Measurements from ENCODE around the gene IP6K3. TPM values are rescaled to one million over a fixed set of nuclear protein-coding genes. Genes with fewer than 3 reads are reported as not detected.

The IP6K3 gene
- total RNA-seq, 2 donors from 2014 or later: not detected

DNA sequence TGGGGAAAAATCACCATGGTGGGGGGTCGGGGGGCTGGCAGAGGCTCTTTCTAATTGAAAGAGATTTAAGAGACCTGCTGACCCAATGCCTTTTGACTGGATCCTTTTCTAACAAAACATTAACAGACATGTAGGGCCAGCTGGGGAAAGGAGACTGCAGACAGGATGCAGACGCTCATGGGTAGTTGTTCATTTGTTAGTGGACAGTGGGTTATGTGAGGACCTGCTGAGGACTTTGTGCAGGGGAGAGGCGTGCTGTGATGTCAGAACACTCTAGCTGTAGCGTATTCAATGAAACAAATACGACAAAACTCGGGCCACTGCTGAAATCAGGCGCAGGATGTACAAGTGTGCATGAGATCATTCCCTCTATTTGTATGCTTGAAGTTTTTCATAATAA lies 1.2 kb downstream of the IP6K3 start:
- Mint-ChIP-seq H3K4me3 (no peak overlapping the region), H3K27ac (no peak overlapping the region), H3K36me3 (ENCODE audit: low read depth) (no peaks in the 10 kb centered on the region), H3K27me3 (peaks cover 23% of the 10 kb centered on the region), H3K4me1 (peaks cover 5% of the 10 kb centered on the region), H3K9me3 (no peaks in the 10 kb centered on the region)
- no peak for ATAC-seq (replicated peaks)

DNA sequence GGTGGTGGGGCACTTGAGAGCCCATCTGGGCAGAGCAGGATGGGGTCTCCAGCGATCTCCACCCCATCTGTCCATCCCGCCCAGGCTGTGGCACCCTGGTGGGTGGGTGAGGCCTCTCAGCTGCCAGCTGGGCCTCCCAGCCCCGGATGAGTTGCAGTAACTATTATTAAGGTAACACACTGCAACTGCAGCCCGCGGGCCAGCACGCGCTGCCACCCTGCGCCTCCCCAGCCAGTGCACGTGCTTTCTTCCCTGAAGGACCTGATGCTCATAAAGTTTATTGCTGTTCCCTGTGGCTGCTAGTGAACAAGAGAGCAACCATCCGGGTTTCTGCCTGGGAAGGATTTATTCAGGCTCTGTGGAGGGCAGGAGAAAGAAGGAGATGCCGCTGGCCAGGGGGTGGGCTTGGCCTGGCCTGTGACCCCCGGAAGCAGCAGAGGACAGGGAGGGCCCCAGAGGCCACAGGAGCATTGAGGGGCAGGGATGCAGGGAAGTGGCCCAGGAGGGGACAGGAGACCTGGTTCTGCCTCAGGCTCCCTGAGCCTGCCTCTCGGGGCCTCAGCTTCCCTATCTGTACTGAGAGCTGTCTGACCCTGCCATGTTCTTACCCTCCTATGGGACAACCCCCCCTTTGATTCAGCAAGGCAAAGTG lies 1.7 kb downstream of the IP6K3 start:
- no peak overlapping the region for H3K4me3 Mint-ChIP-seq
- no peak overlapping the region for H3K27ac Mint-ChIP-seq
- H3K36me3 Mint-ChIP-seq (ENCODE audit: low read depth): no peaks in the 10 kb centered on the region
- no peaks in the 10 kb centered on the region for H3K9me3 Mint-ChIP-seq
- peaks cover 22% of the 10 kb centered on the region for H3K27me3 Mint-ChIP-seq
- ATAC-seq (replicated peaks): no peak
- H3K4me1 Mint-ChIP-seq: peaks cover 5% of the 10 kb centered on the region

GRCh38 chr6:33744001-33744848 lies 2.5 kb downstream of the IP6K3 start:
- no peaks in the 10 kb centered on the region for H3K9me3 Mint-ChIP-seq
- H3K4me1 Mint-ChIP-seq: peaks cover 5% of the 10 kb centered on the region
- no peak overlapping the region for H3K27ac Mint-ChIP-seq
- H3K36me3 Mint-ChIP-seq (ENCODE audit: low read depth): no peaks in the 10 kb centered on the region
- peak; percentile 84 for ATAC-seq (replicated peaks)
- H3K27me3 Mint-ChIP-seq: peaks cover 19% of the 10 kb centered on the region
- no peak overlapping the region for H3K4me3 Mint-ChIP-seq

GRCh38 chr6:33742837-33743236 lies 3.9 kb downstream of the IP6K3 start:
- Mint-ChIP-seq H3K27me3 (peaks cover 19% of the 10 kb centered on the region), H3K36me3 (ENCODE audit: low read depth) (no peaks in the 10 kb centered on the region), H3K4me3 (no peak overlapping the region), H3K4me1 (peaks cover 5% of the 10 kb centered on the region), H3K9me3 (no peaks in the 10 kb centered on the region), H3K27ac (no peak overlapping the region)
- no peak for ATAC-seq (replicated peaks)

GRCh38 chr6:33742092-33742491 lies 4.6 kb downstream of the IP6K3 start:
- H3K36me3 Mint-ChIP-seq (ENCODE audit: low read depth): no peaks in the 10 kb centered on the region
- H3K4me3 Mint-ChIP-seq: no peak overlapping the region
- no peak for ATAC-seq (replicated peaks)
- no peaks in the 10 kb centered on the region for H3K9me3 Mint-ChIP-seq
- H3K4me1 Mint-ChIP-seq: peaks cover 5% of the 10 kb centered on the region
- no peak overlapping the region for H3K27ac Mint-ChIP-seq
- H3K27me3 Mint-ChIP-seq: peaks cover 15% of the 10 kb centered on the region

- Mint-ChIP-seq H3K36me3 (ENCODE audit: low read depth) (no peaks in the 10 kb centered on the region), H3K4me3 (no peak overlapping the region), H3K27me3 (peaks cover 15% of the 10 kb centered on the region), H3K4me1 (peaks cover 5% of the 10 kb centered on the region), H3K9me3 (no peaks in the 10 kb centered on the region), H3K27ac (no peak overlapping the region)
- ATAC-seq (replicated peaks): no peak
Observed at GRCh38 chr6:33740794-33741193, 5.9 kb downstream of the IP6K3 start.

DNA sequence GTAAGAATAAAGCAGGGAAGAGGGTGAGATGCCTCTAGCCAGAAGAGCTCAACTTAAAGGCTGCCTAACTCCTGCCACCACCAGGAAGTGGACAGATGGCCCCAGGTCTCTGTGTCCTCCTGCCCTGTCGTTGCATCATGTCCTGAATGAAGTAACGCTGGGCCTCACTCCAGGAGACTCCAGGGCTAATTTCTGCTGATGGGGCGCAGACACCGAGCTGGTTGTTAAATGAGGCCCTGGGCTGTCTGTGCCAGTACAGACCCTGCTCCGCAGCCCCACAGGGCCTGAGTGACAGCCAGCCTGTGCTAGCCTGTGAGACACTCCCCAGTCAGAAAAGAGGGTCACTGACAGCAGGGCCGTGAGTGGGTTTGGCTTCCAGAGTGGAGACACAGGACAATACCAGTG lies 6.5 kb downstream of the IP6K3 start:
- H3K4me1 Mint-ChIP-seq: peaks cover 5% of the 10 kb centered on the region
- H3K4me3 Mint-ChIP-seq: no peak overlapping the region
- no peak for ATAC-seq (replicated peaks)
- peaks cover 15% of the 10 kb centered on the region for H3K27me3 Mint-ChIP-seq
- H3K36me3 Mint-ChIP-seq (ENCODE audit: low read depth): no peaks in the 10 kb centered on the region
- no peak overlapping the region for H3K27ac Mint-ChIP-seq
- H3K9me3 Mint-ChIP-seq: no peaks in the 10 kb centered on the region

DNA sequence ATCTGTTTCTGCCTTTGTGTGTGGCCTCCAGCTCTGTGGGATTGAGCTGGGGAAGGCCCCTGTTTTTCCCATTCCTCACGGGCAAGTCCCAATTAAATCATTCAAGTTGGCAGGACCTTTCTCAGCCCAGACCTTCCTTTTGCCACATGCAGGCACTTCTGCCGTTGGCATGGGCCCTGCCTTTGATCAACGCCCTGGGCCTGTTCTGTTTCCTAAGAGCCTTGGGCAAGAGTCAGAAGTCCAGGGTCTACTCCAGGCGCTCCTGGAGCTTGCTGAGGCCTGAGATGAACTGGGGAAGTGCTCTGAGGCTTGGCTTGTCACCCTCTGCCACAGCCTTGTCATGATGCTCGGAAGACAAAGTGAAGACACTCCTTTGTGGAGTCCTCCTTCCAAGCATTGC lies 7.1 kb downstream of the IP6K3 start:
- Mint-ChIP-seq H3K27me3 (peaks cover 15% of the 10 kb centered on the region), H3K4me3 (no peak overlapping the region)
- no peak for ATAC-seq (replicated peaks)

GRCh38 chr6:33738879-33739278 lies 7.8 kb downstream of the IP6K3 start:
- Mint-ChIP-seq H3K36me3 (ENCODE audit: low read depth) (no peaks in the 10 kb centered on the region), H3K4me1 (no peaks in the 10 kb centered on the region), H3K27me3 (peaks cover 11% of the 10 kb centered on the region), H3K9me3 (no peaks in the 10 kb centered on the region), H3K27ac (no peak overlapping the region), H3K4me3 (no peak overlapping the region)
- no peak for ATAC-seq (replicated peaks)

More for the DNA sequence above, 7.1 kb downstream of the IP6K3 start:
- no peaks in the 10 kb centered on the region for H3K36me3 Mint-ChIP-seq (ENCODE audit: low read depth)
- peaks cover 5% of the 10 kb centered on the region for H3K4me1 Mint-ChIP-seq
- no peak overlapping the region for H3K27ac Mint-ChIP-seq
- no peaks in the 10 kb centered on the region for H3K9me3 Mint-ChIP-seq

DNA sequence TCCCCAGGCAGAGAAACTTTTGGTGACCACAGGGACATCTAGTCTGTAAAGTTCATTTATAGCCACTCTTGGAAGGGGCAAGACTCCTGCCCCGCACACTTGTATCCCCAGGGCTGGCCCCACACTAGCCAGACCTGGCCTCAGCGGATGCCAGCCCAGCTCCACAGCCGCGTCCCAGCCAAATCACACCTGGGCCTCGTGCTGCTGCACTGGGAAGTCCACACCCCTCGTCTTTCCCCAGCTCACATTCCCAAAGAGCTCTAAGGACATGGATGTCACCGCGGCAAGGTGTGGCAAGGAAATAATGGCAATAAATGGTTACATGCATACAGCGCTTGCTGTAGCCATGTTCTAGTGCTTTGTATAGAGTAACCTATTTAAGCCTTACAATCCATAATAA lies 8.6 kb downstream of the IP6K3 start:
- no peaks in the 10 kb centered on the region for H3K4me1 Mint-ChIP-seq
- H3K36me3 Mint-ChIP-seq (ENCODE audit: low read depth): no peaks in the 10 kb centered on the region
- no peak for ATAC-seq (replicated peaks)
- no peaks in the 10 kb centered on the region for H3K9me3 Mint-ChIP-seq
- H3K4me3 Mint-ChIP-seq: no peak overlapping the region
- no peak overlapping the region for H3K27ac Mint-ChIP-seq
- peaks cover 10% of the 10 kb centered on the region for H3K27me3 Mint-ChIP-seq

DNA sequence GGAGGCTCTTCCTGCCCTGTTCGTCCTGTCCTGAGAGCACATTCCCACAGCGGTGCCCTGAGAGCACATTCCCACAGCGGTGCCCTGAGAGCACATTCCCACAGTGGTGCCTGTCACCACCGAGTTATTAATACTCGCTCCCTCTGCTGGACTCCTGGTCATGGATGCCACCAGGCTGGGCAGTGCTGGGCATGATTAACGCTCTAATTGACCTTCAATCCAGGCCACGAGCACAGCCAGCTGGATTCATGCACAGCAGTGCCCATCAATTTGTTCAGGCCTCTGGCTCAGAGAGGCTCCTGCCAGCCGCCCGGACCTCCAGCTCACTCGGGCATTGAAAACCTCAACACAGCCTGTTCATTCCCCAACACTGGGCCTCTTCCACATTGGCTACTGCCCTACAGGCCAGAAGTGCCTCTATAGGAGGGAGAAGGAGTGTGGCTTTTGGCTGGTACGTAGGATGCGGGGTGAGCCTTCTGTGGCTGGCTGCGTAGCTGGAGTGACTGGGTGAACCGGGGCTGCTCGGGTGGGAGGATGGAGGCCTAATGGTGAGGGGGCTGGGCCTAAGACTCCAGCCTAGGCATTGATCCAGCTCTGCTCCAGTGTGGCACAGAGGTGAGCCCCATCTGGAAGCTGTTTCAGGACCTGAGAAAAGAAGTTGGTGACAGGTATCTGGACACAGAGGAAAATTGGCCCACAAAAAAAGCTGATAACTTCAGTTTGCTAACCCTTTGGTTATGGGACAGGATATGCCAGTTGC lies 9.3 kb downstream of the IP6K3 start:
- Mint-ChIP-seq H3K4me1 (no peaks in the 10 kb centered on the region), H3K36me3 (ENCODE audit: low read depth) (no peaks in the 10 kb centered on the region), H3K27ac (no peak overlapping the region), H3K4me3 (no peak overlapping the region), H3K9me3 (no peaks in the 10 kb centered on the region), H3K27me3 (peaks cover 3% of the 10 kb centered on the region)
- no peak for ATAC-seq (replicated peaks)

- no peaks in the 10 kb centered on the region for H3K9me3 Mint-ChIP-seq
- H3K27ac Mint-ChIP-seq: no peak overlapping the region
- no peak for ATAC-seq (replicated peaks)
- H3K27me3 Mint-ChIP-seq: no peaks in the 10 kb centered on the region
- no peak overlapping the region for H3K4me3 Mint-ChIP-seq
- H3K4me1 Mint-ChIP-seq: no peaks in the 10 kb centered on the region
- no peaks in the 10 kb centered on the region for H3K36me3 Mint-ChIP-seq (ENCODE audit: low read depth)
Observed at GRCh38 chr6:33735216-33735615, 11.5 kb downstream of the IP6K3 start.

DNA sequence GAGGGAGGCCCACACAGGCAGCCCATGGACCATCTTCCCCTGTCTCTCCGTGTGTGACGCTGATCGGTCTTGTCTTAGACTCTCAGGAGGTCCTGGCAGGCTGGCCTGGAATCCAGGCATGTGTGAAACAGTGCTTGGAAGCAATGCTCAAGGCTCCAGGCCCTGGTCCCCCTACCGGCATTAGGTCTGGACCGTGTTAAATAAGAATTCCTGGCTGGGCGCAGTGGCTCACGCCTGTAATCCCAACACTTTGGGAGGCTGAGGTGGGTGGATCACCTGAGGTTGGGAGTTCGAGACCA lies 13.0 kb downstream of the IP6K3 start:
- no peak for ATAC-seq (replicated peaks)
- no peaks in the 10 kb centered on the region for H3K9me3 Mint-ChIP-seq
- no peaks in the 10 kb centered on the region for H3K4me1 Mint-ChIP-seq
- no peak overlapping the region for H3K27ac Mint-ChIP-seq
- no peaks in the 10 kb centered on the region for H3K27me3 Mint-ChIP-seq
- H3K4me3 Mint-ChIP-seq: no peak overlapping the region
- H3K36me3 Mint-ChIP-seq (ENCODE audit: low read depth): no peaks in the 10 kb centered on the region

DNA sequence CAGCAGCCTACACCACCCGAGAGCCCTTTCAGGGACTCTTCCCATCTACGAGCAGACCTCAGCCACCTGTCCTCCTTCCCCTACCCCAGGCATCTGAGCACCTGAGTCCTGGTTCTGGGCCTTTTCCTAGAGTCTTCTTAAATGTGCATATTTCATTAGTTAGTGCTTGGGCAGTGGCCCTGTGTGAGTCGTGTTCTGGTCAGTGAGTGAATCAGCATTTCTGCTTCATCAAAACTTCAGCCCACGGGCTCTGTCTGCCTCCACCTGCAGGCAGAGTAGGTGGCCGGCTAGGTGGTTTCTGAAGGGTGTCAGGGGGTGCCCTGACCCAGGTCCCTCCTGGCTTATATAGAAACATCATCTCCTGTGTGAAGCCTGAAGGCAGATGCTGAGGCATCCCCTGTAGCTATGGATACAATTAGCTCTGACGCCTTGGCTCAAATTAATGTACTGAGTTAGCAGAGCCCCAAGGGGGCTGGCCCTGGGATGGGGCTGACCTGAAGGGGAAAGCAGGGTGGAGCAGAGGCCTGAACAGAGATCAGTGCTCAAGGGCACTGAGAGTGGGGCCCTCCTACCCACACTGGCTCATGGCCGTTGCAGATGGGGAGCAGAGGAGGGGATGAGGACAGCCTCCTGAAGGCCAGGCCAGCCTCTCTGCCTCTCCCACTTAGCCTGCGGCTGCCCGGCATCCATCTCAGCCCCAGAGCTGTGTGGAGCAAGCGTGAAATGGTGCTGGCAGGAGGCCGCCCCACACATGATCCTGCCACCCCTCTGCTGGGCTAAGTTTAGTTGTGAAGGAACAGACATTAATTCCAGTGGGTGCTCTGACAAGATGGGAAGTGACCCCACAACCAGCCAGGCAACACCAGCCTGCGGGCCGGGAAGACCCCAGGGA lies 13.6 kb downstream of the IP6K3 start:
- ATAC-seq (replicated peaks): no peak
- Mint-ChIP-seq H3K9me3 (no peaks in the 10 kb centered on the region), H3K27me3 (no peaks in the 10 kb centered on the region), H3K27ac (no peak overlapping the region), H3K4me3 (no peak overlapping the region), H3K36me3 (ENCODE audit: low read depth) (no peaks in the 10 kb centered on the region), H3K4me1 (no peaks in the 10 kb centered on the region)

Measured in activated T-helper 17 cell treated with anti-CD3 and anti-CD28 coated beads, Interleukin-2, amount 50 U/mL, for 72 hours (primary cell).